ENCODE measurements around the gene TRABD2B.

DNA sequence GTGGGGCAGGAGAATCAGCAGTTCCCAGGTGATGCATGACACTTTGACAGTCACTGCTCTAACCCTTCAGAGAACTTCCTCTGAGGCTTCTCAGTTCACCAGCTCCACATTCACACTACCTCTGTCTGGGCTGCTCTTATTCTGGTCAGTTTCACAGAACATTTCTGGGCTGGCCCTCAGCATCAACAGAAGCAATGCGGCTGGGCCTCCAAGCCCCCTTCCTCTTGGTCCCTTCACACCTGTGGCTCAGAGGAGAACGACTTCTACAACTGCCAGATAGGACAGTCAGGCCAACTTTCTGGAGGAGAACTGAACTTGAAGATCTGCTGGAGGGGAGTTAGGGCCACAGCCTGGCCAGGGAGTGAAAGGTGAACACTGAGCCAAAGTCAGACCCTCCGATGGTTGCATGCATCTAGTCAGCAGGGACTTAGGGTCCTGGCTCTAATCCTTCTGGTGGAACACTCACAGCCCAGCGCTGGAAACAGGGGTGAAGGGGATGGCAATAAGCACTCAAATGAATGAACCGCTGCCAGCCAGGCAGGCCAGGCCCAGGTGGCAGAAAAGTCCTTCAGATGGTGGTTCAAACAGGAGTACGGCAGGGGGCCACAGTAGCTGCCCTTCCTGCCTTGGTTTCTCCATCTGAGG, 285.2 kb downstream of the TRABD2B start:
- TF ChIP-seq EZH2 (IDR thresholded peaks at IDR 0.05; ENCODE audit: insufficient read depth, poor library complexity, severe bottlenecking) (no peak), EZH2phosphoT487 (IDR thresholded peaks at IDR 0.05; ENCODE audit: insufficient read depth, low read depth) (no peak)

Measured in GM23248 (cell line).